HuH-7 (cell line): Measurements from ENCODE around the gene COX7C.
"Not testable (repeated sequence)": the region's sequence is repeated elsewhere in the genome, so short reads cannot be mapped to it uniquely, and the experiment has no call there.

Source experiments
- DNase-seq: peaks from one replicate; pipeline ENCODE4 v3.0.0; 2011; ENCODE audit warnings: low spot score

Gene COX7C, protein sequence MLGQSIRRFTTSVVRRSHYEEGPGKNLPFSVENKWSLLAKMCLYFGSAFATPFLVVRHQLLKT

DNA sequence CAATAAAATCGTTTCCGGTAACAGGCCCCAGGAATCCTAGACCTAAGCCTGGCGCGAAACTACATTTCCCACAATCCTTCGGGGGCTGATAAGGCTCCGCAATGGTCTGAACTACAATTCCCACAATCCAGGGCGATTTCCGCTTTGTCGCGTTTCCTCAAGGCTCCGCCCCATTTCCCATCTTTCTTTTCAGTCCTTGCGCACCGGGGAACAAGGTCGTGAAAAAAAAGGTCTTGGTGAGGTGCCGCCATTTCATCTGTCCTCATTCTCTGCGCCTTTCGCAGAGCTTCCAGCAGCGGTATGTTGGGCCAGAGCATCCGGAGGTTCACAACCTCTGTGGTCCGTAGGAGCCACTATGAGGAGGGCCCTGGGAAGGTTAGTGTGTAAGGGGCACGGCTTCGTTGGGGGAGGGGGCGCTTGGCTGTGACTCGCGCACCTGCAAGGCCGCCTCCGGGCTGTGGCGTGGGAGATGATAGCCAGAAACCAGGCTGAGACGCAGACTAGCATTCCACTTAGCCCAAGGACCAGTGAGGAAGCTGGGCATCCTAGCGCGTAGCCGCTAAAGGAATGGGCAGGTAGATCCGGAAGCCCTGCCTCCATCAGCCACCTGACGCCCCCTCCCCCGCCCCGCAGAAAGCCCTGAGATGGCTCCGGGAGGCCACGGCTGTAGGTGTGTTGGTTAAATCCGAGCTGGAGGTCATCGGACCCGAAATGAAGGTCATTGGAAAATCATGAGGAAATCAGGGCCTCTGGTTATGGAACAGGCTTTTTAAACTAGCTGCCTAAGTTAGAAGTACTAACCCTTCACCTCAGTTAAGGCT is at the start of gene COX7C:
TSS of gene COX7C (plus strand) at position 186 of the 821 bp plus-strand sequence. CDS start at position 301, 115 bp downstream.
- peak; percentile 54 for DNase-seq

DNA sequence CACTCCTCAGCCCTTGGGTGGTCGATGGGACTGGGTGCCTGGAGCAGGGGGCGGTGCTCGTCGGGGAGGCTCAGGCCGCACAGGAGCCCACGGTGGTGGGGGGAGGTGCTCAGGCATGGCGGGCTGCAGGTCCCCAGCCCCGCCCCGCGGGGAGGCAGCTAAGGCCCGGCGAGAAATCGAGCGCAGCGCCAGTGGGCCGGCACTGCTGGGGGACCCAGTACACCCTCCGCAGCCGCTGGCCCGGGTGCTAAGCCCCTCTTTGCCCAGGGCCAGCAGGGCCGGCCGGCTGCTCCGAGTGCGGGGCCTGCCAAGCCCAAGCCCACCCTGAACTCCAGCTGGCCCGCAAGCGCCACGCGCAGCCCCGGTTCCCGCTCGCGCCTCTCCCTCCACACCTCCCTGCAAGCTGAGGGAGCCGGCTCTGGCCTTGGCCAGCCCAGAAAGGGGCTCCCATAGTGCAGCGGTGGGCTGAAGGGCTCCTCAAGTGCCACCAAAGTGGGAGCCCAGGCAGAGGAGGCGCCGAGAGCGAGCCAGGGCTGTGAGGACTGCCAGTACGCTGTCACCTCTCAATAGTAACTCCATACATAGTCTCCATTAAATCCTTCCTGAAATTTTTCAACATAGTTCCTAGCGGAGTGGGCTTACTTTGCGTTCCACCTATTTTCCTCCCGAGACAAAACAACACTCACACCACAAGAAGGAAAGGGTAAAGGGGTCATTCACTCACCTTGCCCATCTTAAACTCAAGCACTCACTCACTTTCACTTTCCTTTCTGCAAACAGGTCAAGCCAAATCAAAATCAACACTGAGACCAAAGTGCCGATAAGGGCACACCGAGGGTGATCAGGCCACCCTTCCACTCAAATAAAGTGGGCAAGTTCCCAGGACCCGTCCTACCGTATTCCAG is 48.0 kb upstream of the COX7C start:
- not testable (repeated sequence) for DNase-seq

DNA sequence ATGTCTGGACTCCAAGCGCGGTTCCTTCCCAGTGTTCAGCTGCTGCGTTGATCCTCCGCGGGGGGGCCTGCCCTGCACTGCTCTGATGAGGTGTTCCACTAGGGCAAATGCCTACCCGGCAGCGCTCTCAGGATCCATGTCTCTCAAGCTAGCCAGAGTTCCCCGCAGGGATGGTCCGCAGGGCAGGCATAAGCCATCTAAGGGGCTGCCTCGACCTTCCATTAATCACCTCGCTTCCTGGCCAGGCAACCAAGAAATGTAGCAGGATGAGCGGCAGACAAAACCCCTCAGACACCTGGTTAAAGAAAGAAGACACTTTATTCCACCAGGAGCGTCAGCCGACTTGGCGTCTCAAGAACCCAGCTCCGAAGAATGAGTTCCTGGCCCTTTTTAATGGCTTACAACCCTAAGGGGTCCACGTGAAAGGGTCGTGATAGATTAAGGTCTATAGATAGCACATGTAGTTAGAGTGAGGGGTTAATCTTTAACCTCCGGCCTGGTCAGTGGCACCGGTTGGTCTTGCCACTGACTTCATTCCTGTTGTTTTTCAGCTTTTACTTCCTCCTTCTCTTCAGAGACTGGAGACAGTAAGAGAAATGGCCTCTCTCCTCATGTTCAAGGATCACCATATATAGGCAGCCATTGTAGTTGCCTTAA is 47.2 kb upstream of the COX7C start:
- peak; percentile 26 for DNase-seq

DNA sequence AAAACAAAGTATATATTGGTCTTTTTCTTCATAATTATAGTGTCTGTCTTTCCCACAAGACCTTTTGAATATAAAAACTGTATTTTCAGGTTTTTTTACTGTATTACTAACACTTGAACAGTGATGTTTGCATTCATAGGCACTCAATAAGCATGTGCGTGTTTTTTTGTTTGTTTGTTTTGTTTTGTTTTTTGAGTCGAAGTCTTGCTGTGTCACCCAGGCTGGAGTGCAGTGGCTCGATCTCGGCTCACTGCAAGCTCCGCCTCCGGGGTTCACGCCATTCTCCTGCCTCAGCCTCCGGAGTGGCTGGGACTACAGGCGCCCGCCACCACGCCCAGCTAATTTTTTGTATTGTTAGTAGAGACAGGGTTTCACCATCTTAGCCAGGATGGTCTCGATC is 46.6 kb upstream of the COX7C start:
- DNase-seq = not testable (repeated sequence)

DNA sequence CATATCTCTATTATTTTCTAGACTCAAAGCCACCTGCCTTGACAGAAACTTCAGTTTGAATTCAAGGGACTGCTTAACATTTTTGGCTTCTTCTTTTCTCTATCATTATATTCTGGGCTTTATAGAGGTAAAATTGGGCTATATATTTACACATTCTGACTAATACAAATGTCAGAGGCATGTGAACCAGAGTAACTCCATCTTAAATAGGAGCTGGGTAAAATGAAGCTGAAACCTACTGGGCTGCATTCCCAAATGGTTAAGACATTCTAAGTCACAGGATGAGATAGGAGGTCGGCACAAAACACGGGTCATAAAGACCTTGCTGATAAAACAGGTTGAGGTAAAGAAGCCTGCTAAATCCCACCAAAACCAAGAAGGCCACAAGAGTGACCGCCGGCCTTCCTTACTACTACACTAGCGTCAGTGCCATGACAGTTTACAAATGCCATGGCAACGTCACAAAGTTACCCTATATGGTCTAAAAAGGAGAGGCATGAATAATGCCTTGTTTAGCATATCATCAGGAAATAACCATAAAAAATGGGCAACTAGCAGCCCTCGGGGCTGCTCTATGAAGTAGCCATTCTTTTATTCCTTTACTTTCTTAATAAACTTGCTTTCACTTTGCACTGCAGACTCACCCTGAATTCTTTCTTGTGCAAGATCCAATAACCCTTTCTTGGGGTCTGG is 44.8 kb upstream of the COX7C start:
- no peak for DNase-seq

DNA sequence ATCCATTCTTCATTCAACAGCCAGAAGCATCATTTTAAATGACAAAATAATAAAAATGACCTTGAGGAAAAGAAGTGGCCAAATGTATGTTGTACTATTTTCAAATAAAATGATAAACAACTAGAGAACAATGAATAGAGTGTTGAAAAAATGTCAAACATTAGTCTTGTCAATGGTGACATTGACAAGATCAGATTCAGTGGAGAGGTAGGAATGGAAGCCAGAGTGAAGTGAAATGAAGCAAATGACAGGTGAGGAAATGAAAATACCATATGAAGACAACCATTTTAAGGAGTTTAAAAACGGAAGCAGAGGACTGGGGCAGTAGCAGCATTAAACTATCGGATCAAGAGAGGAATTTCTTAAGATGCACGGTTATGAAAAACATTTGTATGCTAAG is 38.2 kb upstream of the COX7C start:
- no peak for DNase-seq

DNA sequence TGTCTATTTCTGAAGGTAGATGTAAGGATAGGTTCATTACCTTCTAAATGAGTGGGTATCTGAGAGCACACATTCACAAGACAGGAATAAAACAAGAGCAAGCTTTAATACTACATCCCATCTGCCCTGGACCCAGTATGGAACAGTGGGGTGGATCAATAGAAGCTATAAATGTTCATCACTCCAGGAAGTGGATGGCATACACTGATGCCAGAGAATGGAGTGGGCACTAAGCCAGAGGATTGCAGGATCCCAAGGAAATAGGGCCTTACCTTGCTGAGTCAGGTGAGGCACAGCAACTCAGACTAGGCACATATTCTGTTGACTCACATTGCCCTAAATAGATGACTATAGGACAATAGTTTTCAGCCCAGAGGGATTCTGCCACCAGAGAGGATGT is 21.3 kb upstream of the COX7C start:
- no peak for DNase-seq

DNA sequence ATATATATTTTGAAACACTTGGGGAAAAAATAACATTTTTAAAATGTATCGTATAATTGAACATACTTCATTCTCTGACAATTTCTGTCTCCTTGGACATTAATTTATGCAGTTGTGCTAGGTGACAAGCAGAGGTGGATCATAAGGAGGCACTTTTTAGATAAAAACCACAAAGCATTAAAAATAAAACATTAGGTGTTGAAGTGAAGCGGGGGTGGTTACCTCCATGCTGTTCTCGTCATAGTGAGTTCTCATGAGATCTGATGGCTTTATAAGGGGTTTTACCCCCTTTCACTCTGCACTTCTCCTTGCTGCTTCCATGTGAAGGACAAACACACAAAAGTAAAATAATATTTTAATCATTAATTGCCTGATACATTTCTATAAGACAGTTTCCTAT is 11.9 kb upstream of the COX7C start:
- no peak for DNase-seq

DNA sequence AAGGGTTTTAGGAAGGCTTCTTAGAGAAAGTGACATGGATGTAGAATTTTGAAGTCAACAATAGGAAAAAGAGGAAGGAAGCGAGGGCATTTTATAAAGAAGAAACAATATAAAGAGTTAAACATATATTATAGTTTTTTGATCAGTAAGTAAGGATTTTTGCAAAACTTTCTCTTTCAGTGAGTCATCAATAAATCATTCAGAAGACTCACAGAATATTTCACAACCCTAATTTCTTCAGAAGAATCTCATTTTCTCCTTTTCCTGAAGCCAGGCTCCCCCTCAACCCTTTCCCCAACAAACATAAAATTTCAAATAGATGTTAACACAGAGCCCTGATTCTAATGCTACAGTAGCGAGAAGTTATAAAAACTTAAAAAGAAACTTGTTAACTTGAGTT is 4.3 kb upstream of the COX7C start:
- no peak for DNase-seq

DNA sequence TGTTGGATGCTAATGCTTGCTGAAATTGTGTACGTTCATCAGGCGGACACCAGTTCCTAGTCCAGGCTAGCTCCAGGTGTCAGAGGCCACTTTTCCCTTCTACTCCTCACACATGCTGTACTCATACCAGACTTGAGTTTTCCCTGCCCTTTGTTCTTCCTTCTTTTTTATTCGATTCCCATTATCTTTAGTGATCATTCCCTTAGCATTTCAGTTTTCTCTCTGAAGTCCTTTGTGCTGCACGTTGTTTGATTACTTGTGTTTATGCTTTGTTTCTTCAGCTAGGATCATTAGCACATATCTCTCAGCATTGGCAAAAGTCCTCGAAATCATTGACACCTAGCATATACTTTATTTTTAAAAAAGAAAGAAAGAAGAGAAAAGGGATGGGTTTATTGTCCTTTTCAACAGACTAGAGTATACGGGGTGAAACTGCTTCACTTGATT is 409 bp upstream of the COX7C start:
- DNase-seq = no peak

DNA sequence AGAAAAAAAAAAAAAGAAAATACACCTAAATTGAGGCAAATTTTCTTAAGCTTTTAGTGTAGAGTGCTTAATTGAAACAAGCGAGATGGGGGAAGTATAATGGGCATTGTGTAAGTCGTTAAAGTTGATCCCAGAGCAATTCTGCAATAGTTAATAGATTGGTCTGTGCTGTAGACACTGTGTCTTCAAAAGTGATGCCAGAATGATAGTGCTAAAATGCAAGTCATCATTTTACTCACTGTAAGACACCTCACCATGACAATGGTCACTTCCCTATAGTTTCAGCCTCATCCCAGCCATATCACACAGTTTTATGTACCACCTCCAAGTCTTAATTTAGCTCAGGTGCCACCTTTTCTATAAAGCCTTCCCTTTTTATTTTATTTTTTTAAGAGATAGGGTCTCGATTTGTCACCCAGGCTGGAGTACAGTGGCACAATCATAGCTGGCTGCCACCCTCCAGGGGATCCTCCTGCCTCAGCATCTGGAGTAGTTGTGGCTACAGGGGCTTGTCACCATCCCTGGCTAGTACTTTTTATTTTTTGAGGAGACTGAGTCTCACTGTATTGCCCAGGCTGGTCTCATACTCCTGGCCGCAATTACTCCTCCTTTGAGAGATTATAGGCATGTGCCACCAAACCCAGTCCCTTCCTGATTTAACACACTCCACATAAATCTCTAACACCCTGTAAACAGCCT is 6.2 kb downstream of the COX7C start:
- DNase-seq = no peak

DNA sequence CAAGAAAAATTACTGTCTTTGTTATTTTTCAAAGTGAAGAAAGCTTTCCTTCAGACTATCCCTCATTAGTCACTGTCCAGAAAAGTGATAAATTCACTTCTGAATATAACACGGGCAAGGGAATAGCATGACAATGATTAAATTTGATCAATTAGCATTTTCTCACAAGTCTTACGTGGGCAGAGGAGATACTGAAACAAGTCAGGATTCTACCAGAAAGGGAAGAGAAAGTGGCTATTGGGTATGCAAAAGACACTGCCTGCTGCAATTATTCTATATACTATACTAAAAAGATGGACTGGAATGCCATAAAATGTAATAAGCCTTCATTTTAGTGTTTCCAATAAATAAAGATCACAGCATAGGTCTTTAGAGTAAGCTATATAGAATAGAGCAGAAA is 7.4 kb downstream of the COX7C start:
- DNase-seq = no peak

DNA sequence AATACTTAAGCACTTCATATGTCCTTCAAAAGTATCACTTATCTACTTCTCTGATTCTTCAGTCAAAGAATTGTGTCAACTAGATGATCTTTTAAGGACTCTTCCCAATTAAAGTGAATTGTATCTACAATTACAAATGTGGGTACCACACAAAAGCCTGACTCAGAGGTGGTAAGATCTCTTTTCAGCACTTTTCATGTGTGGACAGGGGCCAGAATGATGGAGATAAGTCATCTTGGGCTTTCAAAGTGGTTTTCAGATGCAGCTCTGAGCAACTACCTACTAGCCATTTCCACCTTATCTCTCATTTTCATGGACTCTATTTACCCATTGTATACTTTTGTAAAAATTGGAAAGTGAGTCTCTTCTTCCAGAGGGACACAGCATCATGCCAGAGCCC is 8.4 kb downstream of the COX7C start:
- no peak for DNase-seq

DNA sequence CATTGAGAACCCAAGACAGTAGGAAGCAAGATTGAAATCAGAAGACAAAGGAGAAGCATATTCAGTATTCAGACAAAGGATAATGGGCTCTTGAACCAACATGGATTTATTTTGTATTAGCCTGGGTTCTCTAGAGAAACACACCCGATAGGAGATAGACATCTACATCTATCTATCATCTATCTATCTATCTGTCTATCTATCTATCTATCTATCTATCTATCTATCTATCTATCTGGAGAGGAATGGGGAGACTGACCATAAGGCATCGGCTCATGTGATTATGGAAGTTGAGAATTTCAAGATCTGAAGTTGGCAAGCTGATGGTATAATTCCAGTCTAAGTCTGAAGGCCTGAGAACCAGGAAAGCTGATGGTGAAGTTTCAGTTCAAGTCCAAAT is 13.4 kb downstream of the COX7C start:
- DNase-seq = no peak

DNA sequence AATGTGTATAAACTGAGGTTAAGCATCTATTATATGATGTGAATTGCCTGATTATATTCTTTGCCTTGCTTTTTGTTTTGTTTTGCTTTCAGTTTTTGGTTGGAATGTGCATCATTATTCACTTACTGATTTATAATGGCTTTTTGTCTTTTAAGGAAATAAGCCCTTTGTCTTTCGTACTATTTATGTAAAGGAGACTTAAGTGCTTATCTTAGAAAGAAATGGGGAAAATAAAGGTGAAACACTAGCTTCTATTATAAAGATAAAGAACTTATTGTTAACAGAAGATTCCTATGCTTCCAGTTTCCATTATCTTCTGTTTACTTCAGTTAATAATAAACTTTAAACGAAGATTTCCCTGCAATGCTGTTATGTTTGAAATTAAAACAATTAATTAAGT is 23.3 kb downstream of the COX7C start:
- DNase-seq = no peak

DNA sequence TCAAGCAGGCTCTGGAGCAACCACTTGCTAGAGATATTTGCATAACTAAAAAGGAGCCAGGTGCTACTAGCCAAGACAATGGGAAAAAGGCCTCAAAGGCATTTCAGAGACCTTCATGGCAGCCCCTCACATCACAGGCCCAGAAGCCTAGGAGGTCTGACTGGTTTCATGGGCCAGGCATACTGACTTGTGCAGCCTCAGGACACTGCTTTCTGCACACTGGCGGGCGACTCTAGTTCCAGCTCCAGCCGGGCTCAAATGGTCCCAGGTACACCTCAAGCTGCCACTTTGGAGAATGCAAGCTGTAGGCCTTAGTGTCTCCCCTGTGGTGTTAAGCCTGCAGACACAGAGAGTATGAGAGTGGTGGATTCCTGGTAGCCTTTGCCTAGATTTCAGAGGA is 27.1 kb downstream of the COX7C start:
- DNase-seq = no peak

DNA sequence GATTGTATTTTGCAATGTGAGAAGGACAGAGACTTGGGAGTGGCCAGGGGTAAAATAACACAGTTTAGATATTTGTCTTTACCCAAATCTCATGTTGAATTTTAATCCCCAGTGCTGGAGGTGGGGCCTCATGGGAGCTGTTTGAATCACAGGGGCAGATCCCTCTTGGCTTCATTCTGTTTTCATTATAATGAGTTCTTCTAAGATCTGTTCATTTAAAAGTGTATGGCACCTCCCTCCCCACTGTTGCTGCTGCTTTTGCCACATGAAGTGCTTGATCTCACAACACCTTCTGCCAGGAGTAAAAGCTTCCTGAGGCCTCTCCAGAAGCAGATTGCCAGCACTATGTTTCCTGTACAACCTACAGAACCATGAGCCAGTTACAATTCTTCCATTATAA is 28.1 kb downstream of the COX7C start:
- no peak for DNase-seq

DNA sequence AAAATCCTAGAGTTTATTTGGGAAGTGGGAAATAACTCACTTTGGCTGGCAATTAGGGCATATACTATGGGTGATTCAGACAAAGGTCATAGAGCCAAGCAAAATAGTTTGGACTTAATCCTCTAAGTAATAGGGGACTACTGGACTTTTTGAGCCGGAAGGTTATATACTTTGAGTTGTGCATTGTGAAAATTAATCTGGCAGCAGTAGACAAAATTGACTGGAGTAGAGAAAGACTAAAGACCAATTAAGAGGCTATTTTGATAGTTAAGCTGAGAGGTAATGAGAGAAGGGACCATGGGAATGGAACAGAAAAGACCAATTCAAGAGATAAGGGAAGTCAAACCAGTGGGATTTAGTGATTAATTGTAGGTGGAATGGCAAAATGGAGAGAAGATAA is 28.9 kb downstream of the COX7C start:
- DNase-seq = no peak

DNA sequence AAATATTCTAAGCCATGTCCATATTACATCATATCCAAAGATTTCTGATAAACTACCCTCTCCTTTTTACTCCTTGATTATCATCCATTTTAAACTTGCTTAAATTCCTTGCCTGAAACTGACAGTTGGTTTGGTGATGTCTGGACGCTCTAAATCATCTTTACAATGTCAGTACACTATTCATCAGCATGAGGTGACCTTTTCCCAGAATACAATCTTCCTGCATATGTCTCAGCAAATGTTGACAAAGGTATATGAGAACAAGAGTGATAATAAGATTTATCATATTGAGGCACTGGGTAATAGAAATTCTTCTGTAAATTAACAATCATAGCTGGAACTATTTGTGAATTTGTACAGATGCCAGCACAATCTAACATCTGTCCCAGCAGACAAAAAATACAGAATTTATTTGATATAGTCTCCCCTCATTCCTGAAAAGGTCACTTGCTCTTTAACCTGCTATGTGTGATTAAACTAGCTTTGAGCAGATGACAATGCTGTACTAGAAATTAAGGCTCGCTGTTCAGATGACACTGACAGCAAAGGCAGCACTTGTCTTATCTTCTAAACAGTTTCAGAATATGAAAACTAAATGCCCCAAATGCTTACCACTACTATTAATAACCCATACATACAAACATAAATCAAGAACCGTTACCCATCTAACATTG is 32.2 kb downstream of the COX7C start:
- no peak for DNase-seq

DNA sequence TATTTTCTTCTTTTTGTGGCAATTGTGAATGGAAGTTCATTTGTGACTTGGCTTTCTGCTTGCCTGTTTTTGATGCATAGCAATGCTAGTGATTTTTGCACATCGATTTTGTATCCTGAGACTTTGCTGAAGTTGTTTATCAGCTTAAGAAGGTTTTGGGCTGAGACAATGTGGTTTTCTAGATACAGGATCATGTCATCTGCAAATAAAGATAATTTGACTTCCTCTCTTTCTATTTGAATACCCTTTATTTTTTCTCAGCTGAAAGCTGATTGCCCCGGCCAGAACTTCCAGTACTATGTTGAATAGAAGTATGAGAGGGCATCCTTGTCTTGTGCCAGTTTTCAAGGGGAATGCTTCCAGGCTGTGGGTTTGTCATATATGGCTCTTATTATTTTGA is 43.0 kb downstream of the COX7C start:
- DNase-seq = not testable (repeated sequence)

DNA sequence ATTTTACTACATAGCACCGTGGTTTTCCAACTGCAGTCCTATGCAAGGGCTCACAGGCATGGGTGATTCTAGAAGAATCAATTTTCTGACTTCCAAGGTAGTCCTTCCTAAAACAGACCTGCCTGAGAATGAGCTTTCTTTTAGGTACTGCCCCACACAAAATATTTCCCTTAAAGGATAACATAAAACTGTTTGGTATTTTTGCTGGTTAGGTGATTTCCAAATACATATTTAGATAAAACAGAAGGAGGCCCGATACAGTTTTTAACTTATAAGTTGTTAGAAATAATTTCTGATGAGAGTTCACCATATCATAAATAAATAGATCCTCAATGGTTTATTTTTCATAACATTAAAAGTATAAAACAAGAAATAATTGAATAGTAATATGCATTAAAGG is 46.4 kb downstream of the COX7C start:
- no peak for DNase-seq
